Cardiac septum (tissue), 1 donor: ENCODE measurements around the gene SMARCD1. TPM values are rescaled to one million over a fixed set of nuclear protein-coding genes. Genes with fewer than 3 reads are reported as not detected.
A peak's percentile ranks its signal among the peaks of the same experiment; 100 is the strongest.

Source experiments
- DNase-seq: peaks from one replicate; pipeline ENCODE4 v3.0.0-alpha.2; 2020; ENCODE audit warnings: low spot score
- intact Hi-C: fragments of 100-400 bp; cut with DNase I; formaldehyde crosslinking; loops from one replicate; pipeline ENCODE4 v1.14.0; 2022
- total RNA-seq: library from RNA; stranded (reverse); fragmentation: NEBNext Ultra II Directional; extraction: Animal tissue kit (Norgen Biotek cat#: 25700); gene quantifications from one replicate; pipeline ENCODE4 v1.2.1, GENCODE V29; 2021
- donor health status: DM: no; HTN: no; CAD: no.

The SMARCD1 gene
- total RNA-seq, 1 donor from 2014 or later, result 20.5 TPM

DNA sequence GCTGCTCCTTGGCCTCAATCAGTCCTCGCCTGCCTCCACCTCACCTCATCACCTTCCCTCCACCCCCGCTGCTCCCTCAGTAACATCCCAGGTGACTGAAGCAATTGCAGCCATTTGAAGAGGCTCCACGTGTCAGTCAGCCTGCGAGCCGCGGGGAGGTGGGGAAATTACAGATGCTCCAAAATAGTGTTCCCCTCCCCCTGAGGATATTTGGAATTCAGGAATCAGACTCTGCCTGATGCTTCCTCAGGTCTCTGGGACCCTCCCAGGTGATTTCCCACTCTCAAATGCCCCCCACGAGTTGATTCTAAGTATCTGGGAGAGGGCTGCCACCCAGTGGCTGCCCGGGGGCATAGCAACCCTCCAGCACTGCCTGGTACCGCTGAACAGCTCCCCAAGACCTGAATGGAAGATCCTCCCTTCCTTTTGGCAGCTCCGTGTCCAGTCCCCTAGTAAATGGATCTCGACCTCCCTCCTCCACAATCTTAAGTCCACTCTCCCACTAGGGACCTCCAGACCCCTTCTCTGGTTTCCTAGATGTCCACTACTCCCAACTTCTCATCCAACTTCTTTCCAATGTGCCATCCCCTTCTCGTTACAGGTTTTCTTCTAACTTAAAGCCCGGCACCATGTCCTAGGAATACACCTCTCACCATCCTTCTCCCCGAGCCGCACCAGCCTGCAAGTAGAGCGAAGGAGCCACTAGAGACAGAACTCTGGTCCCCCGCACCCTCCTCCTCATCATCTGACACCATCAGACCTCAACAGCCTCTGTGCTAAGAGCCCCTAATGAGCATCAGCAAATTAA lies 29.1 kb upstream of the SMARCD1 start:
- intact Hi-C loops, result loop anchor here (1.0 to 5.0 kb wide), 4 partner anchors 17 to 279 kb away; no protein-coding TSS in a partner anchor
- DNase-seq, result no peak

DNA sequence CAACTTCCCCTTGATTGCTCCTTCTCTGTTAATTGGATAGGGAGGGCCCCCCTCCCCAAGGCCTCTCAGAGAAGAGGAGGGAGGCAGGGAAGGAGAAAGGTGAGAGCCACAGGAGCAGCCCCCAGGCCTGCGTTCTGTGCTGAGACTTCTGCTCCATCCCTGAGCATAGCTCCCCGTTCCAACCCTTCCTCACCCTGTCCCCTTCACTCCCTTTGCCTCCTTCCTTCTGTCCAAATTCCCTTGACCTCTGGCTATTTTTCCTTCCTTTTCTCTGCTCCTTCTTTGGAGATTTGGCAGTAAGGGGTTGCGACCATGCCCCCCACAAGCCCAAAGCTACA lies 28.5 kb upstream of the SMARCD1 start:
- intact Hi-C loops, result loop anchor here (1.0 to 5.0 kb wide), 4 partner anchors 17 to 279 kb away; no protein-coding TSS in a partner anchor
- no peak for DNase-seq

GRCh38 chr12:50057000-50057841 lies 27.9 kb upstream of the SMARCD1 start, which contains the start of gene ASIC1:
Gene ASIC1 (plus strand): TSS chr12:50057596. CDS start chr12:50058767, 1,171 bp downstream.
- DNase-seq, result no peak
- intact Hi-C loops, result loop anchor here (1.0 to 5.0 kb wide), 4 partner anchors 18 to 280 kb away; no protein-coding TSS in a partner anchor

GRCh38 chr12:50057896-50058670 lies 27.1 kb upstream of the SMARCD1 start:
- no peak for DNase-seq
- intact Hi-C loops, result loop anchor here (2.0 to 5.0 kb wide), 3 partner anchors 91 to 281 kb away; no protein-coding TSS in a partner anchor

- intact Hi-C loops, result loop anchor here (5.0 kb wide), 2 partner anchors 192 to 282 kb away; no protein-coding TSS in a partner anchor
- no peak for DNase-seq
These were observed 26.3 kb upstream of the SMARCD1 start for GRCh38 chr12:50058743-50059312.

DNA sequence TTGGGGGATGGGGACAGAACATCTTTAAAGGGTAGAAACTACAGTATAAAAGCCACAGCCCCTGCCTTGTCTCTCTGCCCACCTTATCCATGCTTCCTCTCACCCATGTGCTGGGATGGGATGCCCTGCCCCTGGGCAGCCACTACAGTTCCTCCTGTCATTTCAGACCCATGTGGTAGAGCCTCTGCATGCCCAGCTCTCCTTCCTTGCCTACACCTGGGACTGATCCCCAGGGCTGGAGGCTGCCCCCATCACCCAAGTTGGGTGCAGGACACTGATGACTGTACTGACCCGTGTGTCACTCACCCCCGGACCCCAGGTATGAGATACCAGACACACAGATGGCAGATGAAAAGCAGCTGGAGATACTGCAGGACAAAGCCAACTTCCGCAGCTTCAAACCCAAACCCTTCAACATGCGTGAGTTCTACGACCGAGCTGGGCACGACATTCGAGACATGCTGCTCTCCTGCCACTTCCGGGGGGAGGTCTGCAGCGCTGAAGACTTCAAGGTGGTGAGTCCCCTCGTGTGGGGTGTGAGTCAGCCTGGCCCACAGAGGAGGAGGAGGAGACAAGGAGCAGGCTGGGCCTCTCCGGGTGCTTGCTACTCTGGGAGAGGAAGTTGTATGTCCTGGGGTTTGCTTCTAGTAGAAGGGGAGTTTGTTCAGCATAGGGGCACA lies 25.6 kb upstream of the SMARCD1 start:
- intact Hi-C loops, result loop anchor here (5.0 kb wide), 2 partner anchors 192 to 282 kb away; no protein-coding TSS in a partner anchor
- DNase-seq, result no peak

DNA sequence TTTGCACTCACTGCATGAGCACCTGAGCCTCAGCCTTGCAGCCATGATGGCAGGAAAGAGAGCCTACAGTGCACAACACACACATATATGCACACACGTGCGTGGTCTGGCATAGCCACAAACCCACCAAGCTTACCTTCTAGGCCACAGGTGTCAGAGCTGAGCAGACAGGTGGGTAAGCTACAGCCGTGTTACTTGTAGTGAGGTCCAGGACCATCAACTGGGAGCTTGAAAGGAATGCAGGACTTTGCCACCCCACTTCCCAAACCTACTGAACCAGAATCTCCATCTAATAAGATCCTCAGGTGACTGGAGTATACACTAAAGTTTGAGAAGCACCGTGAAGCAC lies 25.0 kb upstream of the SMARCD1 start:
- intact Hi-C loops, result no loop called here
- no peak for DNase-seq

- DNase-seq, result no peak
- intact Hi-C loops, result no loop called here
These were observed 24.0 kb upstream of the SMARCD1 start for GRCh38 chr12:50061171-50061570.

- intact Hi-C loops, result no loop called here
These were observed 23.0 kb upstream of the SMARCD1 start for GRCh38 chr12:50061946-50062686.

DNA sequence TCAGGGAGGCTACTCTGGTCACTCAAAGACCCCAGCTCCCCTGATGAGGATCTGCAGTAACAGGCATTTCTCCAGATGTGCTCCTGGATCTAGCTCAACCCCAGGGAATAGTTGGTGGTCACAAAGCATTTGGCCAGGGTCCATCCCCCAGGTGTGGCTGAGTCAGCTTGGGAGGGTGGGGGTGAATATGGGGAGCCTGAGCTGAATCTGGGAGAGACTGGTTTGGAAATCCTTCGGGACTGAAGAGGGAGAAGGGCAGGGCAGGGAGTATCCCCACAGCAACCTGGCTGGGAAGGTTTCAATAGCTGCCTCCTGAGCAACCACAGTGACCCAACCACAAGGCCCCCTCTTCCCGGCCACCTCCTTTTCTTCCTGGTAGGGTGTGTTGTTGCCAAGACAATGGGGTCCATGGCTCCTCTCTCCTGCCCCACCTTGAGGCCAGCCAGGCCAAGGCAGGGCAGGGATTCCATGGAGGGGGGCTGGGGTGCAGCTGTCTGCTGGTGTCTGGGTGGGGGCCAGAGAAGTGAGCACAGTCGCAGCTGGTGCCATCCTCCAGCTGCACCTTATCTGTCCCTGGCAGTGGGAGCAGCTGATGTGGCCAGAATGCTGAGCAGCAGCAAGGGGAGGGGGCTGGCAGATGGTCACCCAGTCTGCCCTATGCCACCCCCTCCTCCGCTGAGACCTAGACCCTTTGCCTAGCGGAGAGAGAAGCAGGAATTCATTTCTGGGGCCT lies 22.2 kb upstream of the SMARCD1 start:
- intact Hi-C loops, result no loop called here
- DNase-seq, result no peak

More at GRCh38 chr12:50061946-50062686, 23.0 kb upstream of the SMARCD1 start:
- DNase-seq, result peak; percentile 54

DNA sequence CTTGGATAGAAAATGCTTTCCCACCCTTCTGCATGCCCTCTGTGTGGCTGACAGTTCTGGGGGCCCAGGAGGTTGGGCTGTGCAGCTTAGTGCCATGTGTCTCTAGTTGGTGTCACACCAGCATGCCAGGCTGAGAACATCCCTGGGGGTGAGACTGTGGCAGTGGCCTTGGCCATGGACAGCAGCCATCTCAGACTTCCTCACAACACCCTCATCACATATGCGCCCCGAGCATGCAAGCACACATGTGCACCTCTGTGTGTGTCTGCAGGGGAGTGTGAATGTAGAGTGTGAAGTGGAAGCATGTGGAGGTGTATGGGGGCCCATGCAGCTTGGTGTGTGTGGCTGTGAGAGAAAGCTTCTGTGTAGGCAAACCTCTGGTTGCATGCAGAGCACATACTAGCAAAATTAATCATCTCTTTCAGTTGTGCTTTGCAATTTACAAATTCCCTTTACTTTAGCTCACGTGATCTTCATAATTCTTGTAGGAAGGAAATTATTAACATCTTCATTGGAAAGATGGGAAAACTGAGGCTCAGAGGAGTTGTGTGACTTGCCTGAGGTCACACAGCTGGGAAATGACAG lies 19.3 kb upstream of the SMARCD1 start:
- intact Hi-C loops, result no loop called here
- no peak for DNase-seq

DNA sequence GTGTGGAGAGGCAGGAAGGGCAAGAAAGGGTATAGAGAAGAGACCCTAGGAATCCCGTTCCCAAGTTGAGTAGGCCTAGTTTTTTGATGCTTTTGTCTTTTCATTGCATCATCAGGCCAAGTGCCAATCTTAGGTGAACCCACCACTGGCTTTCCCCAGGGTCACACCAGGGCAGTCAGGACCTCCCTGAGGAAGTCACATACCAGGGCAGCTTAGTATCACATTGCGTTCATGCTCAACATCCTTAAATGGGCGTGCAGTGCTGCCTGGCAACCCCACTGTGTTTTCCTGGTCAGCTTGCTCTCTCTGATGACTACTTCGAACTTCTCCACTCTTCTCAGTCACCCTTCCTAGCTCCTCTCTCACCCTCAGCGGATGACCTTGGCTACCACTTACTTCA lies 18.7 kb upstream of the SMARCD1 start:
- intact Hi-C loops, result no loop called here
- no peak for DNase-seq

DNA sequence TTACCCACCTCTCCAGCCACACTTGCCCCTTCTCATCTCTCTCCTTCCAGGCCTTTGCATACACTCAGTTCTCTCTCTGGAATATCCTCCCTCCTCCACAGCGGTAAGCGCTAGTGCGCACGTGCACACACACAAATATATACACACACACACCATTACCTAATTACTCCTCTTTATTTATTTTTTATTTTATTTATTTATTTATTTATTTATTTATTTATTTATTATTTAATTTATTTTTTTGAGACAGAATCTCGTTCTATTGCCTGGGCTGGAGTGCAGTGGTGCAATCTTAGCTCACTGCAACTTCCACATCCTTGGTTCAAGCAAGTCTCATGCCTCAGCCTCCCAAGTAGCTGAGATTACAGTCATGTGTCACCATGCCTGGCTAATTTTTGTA lies 16.1 kb upstream of the SMARCD1 start:
- no peak for DNase-seq
- intact Hi-C loops, result no loop called here

DNA sequence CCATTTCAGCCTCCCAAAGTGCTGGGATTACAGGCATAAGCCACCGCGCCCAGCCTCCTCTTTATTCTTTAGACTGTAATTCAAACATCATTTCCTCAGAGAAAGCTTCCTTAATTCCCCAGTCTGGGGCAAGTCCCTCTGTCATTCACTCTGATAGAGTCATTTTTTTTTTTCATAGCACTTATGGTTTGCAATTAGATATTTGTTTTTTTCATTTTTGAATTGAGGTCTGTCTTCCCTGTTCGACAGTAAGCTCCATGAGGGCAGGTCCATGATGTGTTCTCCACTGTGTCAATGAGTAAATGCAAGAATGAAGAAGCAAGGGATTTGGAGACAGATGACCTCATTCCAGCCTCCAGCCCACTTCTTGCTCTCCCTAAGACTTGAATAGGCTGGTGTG lies 15.6 kb upstream of the SMARCD1 start:
- no peak for DNase-seq
- intact Hi-C loops, result no loop called here

GRCh38 chr12:50070314-50071060 lies 14.7 kb upstream of the SMARCD1 start:
- intact Hi-C loops, result loop anchor here (2.0 kb wide), 1 partner anchor 104 kb away; no protein-coding TSS in a partner anchor
- DNase-seq, result peak; percentile 90

DNA sequence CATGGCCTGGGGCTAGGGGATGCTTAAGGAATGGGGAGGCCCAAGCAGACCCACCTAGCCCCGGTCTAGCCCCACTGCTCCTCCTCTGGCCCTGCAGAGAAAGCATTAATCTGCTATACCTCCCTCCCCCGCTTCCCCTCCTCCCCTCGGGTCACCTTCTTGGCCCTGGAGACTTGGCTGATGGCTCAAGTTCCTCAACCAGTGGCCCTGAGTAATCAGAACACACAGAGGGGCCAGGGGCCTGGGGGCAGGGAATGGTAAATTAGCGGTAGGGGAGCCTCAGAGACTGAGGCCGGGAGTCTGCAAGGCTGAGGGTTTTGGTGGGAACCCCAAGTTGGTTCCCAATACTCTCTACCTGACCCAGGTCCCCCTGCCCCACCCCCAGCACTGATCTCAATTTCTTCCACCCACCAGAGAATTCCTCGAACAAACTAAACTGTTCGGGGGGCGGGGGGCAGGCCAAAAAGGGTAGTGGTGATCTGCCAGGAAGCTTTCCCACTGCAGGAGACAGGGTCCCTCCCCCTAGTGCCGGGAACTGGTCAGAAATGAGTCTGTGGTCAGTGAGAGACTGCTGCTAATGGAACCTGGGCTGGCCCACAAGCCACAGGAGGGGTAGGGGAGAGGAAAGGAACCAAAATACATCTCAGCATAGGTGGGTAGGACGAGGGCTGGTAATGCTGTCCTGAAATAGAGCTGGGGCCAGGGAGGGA lies 12.8 kb upstream of the SMARCD1 start:
- intact Hi-C loops, result no loop called here
- no peak for DNase-seq
